Kidney glomerular epithelial cell (primary cell): Measurements from ENCODE around the gene ARF3.
A peak's percentile ranks its signal among the peaks of the same experiment; 100 is the strongest.

Source experiments
- DNase-seq: peaks from one replicate; lab custom pipeline; 2025; lab: John Stamatoyannopoulos, UW

The ARF3 gene

GRCh38 chr12:48966177-48966895 lies 9.0 kb upstream of the ARF3 start:
- DNase-seq, result no peak

- no peak for DNase-seq
Observed at GRCh38 chr12:48965298-48965838, 8.1 kb upstream of the ARF3 start.

DNA sequence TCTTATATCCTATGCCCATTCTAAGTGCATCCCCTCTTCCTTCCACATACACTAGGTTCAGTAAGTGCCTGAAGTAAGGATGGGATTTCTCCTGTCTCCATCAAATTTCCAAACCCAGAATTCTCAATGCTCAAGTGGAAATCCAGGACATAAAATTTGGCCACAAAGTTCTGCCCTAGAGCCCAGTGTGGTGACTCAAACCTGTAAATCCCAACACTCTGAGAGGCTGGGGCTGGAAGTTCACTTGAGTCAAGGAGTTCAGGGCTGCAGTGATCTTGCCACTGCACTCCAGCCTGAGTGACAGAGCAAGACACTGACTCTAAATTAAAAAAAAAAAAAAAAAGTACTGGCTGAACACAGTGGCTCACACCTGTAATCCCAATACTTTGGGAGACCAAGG lies 4.5 kb upstream of the ARF3 start:
- no peak for DNase-seq

- no peak for DNase-seq
Observed at GRCh38 chr12:48961331-48961730, 4.0 kb upstream of the ARF3 start.

GRCh38 chr12:48960834-48961233 lies 3.5 kb upstream of the ARF3 start:
- DNase-seq, result no peak

- DNase-seq, result no peak
Observed at GRCh38 chr12:48958049-48958388, 732 bp upstream of the ARF3 start.

DNA sequence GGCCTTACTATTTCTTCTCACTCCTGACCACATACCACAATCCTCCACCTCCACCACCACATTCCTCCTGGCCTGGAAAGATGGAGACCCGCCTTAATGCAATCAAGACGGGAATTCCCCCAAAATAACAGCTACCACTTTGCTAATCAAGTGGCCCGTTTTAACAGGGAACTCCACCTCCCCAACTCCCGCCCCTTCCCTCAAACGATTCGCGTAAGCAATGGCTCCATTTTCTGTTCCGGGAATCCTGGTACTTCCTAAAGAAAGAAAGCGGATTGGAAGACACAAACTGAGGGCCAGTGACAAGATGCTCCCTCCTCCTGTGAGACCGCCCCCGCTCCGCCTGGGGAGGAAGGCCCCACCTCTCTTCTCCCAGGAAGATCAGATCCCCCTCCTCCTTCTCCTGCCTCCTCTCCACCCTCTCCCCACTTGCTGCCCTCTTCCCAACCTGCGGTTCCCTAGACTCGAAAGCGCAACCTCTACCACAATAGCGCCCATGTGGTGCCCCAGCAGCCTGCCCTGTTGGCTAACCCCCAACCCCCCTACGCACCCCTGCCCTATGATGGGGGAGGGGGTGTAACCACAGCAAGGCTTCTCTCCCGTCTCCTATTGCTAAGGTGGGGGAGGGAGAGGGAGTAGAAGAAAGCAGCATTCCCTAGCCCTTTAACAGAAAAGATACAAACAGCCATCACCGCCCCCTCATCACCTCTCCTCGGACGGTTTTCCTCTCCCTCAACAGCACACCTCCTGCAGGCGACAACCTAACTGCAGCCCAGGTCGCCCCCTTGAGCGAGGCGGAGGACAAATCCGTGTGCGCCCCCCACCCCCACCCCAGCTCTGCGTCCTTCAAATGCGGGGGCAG lies 777 bp downstream of the ARF3 start:
- peak; percentile 90 for DNase-seq

DNA sequence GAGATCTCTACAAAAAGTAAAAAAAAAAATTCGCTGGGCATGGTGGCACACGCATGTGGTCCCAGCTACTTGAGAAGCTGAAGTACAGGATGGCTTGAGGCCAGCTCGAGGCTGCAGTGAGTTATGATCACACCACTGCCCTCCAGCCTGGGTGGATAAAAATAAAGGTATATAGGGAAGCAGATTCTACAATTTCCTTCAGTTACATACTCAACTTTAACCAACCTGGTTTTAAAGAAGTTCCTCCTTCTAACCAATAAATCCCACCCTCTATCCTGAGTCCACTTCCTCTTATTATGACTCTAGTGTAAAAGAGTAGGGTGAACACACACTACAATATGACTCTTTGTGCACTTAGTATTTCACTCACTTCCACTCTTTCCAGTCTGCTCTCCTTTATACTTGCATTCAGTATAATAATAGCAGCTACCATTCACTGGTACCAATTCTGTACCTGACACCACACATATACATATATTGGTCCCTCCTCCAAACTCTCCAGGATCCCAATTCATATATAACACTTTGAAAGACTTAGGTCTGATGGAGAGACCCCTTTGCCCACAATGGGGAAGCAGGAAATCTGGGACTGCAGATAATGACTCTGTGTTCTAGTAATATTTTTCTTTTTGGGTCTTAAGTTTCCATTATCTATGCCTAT lies 2.3 kb downstream of the ARF3 start:
- DNase-seq, result no peak

DNA sequence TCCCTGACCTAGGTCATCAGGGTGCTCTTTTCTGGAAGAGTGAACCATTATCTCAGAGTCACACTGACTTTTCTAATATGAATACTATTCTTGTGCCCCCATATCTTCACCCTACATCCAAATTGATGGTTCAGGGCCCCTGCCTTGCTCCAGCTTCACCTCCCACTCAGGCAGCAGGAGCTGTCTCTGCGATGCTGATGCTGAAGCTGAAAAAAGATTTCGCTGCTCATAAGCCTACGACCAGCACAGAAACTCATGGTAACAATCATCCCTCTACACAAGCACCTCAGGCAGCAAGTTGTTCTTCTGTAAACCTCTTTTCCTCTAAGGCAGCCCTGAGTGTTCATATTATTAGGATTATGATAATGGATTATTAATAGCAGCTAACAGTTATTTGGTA lies 3.2 kb downstream of the ARF3 start:
- DNase-seq, result no peak

- no peak for DNase-seq
Observed at GRCh38 chr12:48952691-48953090, 4.6 kb downstream of the ARF3 start.

- DNase-seq, result no peak
Observed at GRCh38 chr12:48947727-48948126, 9.6 kb downstream of the ARF3 start.

GRCh38 chr12:48946943-48947342 lies 10.3 kb downstream of the ARF3 start:
- DNase-seq, result no peak

DNA sequence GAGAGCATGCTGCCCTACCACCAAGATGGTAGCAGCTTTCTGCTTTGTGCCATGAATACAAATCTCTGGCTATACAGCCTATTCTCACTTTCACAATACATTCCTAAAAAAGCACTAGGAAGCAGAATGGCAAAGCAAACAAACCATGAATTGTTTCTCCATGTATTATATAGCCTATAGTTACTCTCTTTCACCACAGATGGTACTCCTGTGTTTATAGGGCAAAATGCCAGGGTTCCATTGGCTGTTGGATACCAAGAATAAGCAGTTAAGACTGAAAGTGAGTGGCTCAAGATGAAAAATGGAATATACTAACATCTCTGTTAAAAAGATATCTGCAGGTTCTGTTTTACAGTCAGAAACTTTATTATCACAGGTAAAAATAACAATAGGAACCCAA lies 11.1 kb downstream of the ARF3 start:
- DNase-seq, result no peak

DNA sequence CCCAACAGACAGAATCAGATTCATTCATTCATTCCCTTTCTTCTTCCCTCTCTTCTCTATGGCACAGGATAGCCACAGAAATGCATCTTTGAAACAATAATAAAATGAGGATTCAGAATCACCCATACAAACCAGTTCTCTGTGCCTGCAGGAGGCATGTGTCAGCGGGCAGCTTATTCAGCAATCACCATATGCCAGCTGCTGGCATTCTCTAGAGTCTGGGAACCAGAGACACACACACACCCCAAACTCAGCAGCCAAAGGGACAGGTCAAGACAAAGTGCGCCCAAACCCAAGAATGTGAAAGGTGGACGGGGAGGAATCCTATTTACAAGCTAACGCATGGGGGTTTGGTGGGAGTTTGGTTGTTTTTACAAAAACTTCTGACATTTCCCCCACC lies 14.1 kb downstream of the ARF3 start:
- DNase-seq, result no peak

- DNase-seq, result no peak
Observed at GRCh38 chr12:48940181-48940580, 17.1 kb downstream of the ARF3 start.

GRCh38 chr12:48938805-48939204 lies 18.5 kb downstream of the ARF3 start:
- no peak for DNase-seq

DNA sequence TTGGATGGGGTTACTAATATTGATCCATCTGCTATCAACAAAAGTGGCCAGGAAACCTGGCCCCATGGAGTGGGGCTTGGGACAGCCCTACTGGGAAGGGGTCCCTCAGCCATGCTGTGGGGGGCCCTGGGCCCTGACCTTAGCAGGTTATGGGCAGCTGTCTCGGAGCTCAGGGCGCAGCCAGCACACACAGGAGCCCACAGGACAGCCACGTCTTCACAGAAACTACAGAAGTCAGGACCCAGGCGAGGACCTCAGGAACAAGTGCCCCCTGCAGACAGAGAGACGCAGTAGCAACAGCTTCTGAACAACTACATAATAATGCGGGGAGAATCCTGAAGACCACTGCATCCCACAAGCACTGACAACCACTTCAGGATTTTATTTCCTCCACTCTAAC lies 20.1 kb downstream of the ARF3 start:
- DNase-seq, result no peak

DNA sequence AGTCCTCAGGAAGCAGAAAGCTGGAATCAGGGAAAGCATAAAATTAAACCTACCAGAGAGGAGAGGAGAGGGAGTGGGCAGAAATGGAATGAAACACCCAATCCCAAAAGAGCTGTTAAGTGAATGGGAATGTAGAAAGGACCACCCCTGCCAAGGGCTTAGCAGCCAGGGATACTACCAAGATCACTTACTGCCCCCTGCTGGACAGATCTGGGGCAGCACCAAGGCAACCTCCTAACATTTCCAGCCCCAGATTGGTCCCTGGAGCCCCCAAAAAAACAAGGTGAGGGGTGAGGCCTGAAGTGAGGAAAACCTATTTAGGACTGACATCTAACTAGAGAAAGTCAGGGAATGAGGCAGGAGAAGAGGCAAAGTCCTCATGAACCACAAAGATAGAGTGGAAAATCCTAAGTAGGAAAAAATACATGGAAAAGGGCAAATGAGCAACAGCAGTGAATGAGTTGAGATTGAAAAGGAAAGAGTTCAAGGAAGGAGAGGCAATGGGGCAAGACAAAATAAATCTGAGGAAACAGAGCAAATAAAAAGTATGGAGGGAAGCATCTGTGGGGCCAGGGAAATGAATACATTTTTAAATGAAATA lies 20.8 kb downstream of the ARF3 start:
- no peak for DNase-seq

DNA sequence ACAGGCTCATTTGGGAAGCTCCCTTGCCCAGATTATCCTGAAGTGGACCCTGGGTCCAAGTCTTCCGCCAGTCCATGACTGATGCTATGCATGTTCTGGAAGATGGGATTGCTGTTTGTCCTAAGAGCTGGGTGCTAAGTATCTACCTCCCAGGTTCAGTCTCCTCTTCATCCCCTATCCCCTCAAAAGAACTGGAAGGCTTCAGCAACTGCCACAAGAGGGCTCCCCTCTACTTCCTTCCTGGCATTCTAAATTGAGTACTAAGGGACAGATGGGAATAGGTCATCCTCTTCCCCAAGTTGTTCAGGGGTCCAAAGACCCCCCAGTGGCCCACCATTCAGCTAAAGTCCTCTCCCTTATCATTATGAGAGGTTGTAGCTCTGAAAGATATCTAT lies 23.0 kb downstream of the ARF3 start:
- no peak for DNase-seq

DNA sequence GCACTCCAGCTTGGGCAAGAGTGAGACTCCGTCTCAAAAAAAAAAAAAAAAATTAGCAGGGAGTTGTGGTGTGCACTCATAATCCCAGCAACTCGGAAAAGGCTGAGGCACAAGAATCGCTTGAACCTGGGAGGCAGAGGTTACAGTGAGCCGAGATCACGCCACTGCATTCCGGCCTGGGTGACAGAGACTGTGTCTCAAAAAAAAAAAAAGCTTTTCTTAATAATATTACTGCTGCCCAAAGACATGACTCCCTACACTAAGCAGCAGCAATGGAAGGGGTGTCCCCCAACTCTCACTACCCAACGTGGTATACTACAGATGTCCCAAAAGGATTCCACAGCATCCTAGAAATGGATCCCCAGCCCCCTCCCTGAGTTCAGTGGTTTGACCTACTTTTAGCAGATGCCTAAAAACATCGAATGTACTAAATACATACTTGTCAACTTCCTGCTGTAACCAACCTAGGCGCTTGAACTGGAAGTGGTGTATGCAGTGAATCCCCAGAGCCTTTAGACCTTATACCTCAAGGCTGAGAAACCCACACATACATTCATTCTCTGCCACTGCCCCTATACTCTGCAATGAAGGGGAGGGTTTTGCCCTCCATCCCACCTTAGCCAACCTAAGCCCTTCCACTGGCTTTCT lies 23.5 kb downstream of the ARF3 start:
- no peak for DNase-seq

GRCh38 chr12:48932878-48933277 lies 24.4 kb downstream of the ARF3 start:
- DNase-seq, result no peak

DNA sequence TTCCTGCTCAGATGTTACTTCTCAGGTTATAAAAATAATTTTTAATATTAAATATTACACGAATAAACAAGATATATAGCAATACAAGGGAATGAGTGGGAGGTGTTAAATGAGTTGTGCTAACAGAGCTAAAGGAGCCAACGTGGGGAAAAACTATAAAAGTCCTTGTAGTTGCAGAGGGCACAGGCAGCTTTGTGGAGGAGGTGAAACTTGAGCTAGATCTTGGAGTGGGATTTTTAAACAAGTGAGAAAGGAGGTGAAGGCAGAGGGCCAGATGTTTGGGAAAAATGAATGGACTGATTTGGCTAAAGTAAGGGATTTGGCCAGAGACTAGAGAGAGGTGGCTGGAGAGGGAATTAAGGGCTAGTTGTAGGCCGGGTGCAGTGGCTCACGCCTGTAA lies 26.8 kb downstream of the ARF3 start:
- no peak for DNase-seq
